Measurements from ENCODE around the gene PGAM2. TPM values are rescaled to one million over a fixed set of nuclear protein-coding genes. Genes with fewer than 3 reads are reported as not detected.

PGAM2 gene
- total and polyA plus RNA-seq, 8 donors, result 0.49 to 6.7 (median 0.65) TPM; not detected in 1

DNA sequence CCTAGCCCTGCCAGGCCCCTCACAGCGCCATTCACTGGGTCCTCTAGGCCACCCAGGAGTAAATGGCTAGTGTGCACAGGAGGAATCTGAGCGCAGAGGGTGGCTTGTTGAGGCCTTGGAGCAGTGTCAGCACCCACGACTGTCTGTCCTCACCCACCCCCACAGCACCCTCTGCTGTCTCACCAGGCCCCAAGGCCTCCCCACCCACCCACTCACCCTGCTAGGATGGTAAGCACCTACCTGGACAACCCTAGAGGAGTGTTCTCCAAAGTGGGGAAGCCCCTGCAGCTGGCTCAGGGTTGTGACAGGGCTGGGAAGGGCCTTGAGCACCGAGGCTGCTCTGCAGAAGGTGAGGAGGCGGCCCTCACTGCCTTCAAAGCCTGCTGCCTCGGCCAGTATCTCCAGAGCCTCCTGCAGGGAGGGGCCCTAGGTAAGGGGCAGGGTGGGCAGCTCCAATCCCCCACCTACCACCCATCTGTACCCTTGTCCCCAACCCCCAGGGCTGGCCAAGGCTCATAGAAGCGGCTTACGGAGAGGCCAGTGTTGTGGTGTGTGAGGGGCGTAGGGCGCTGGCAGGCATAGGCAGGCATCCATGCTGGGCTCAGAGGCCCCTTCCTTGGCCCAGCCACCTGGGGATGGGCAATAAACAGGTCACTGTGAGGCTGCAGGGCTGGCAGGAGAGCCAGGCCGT is 14.1 kb upstream of the PGAM2 start:
- Histone ChIP-seq H3K27me3 (no peaks in the 10 kb centered on the region), H3K27ac (no peak overlapping the region), H3K9me3 (no peaks in the 10 kb centered on the region), H3K4me1 (peaks cover 0 to 6% (median 0%) of the 10 kb centered on the region in 3 donors), H3K36me3 (peaks cover 0 to 24% (median 5%) of the 10 kb centered on the region in 3 donors), H3K4me3 (no peak overlapping the region)
- DNase-seq (peak in 2 of 6 donors; percentile 26 to 44), FAIRE-seq (no peak), ATAC-seq (no peak)
- 84 to 89% methylated on average over 10 to 11 of the region's 11 CpGs for WGBS, 2 donors
- TF ChIP-seq, protein P1, sequence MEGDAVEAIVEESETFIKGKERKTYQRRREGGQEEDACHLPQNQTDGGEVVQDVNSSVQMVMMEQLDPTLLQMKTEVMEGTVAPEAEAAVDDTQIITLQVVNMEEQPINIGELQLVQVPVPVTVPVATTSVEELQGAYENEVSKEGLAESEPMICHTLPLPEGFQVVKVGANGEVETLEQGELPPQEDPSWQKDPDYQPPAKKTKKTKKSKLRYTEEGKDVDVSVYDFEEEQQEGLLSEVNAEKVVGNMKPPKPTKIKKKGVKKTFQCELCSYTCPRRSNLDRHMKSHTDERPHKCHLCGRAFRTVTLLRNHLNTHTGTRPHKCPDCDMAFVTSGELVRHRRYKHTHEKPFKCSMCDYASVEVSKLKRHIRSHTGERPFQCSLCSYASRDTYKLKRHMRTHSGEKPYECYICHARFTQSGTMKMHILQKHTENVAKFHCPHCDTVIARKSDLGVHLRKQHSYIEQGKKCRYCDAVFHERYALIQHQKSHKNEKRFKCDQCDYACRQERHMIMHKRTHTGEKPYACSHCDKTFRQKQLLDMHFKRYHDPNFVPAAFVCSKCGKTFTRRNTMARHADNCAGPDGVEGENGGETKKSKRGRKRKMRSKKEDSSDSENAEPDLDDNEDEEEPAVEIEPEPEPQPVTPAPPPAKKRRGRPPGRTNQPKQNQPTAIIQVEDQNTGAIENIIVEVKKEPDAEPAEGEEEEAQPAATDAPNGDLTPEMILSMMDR (IDR thresholded peaks at IDR 0.05), result no peak
- intact Hi-C loops (cut with DNase I), result no loop called here

DNA sequence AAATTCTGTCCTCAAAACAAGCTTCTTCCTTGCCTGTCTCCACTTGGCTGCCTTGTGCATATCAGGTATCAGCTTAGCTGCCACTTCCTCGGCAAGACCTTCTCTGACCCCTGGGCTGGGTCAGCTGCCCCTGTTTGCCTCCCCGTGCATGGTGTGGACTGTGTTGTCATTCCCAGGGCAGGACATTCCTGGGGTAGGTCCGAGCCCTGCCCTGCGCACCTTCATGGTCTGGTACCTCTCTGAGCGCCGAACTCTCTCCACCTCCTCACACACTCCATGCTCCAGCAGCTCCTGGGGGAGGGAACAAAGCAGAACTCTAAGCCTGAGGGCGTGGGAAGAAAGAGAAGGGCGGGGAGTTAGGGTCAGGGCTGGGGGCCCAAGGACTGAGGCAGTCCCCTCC is 13.2 kb upstream of the PGAM2 start:
- Histone ChIP-seq H3K27ac (no peak overlapping the region), H3K36me3 (peaks cover 0 to 24% (median 7%) of the 10 kb centered on the region in 3 donors), H3K27me3 (no peaks in the 10 kb centered on the region), H3K4me1 (peaks cover 0 to 6% (median 0%) of the 10 kb centered on the region in 3 donors), H3K4me3 (no peak overlapping the region), H3K9me3 (no peaks in the 10 kb centered on the region)
- TF ChIP-seq, protein P1 (IDR thresholded peaks at IDR 0.05), result no peak
- DNase-seq (peak in 2 of 6 donors; percentile 23 to 45), FAIRE-seq (no peak), ATAC-seq (no peak)
- intact Hi-C loops (cut with DNase I), result no loop called here
- 90 to 94% methylated on average over 8 of the region's 8 CpGs for WGBS, 2 donors

DNA sequence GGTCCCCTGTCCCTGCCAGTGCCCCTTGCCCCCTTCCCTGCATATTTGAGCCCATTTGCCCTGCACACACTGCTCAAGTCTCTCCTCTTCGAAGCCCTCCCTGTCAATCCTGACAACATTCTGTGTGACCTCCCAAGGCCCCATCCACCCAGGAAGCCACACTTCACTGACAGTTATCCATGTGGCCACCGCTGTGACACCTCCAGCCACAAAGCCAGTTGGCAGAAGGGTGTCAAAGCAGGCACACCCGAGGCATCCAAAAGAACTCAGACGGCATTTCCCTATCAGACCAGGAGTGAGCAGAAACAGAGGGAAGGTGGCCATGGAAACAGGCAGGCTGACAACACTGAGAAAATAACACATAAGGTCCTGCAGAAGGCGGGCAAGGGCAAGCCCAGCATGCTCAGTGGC is 12.3 kb upstream of the PGAM2 start:
- H3K27me3 ChIP-seq, result no peaks in the 10 kb centered on the region
- H3K4me1 ChIP-seq, result peaks cover 0 to 6% (median 0%) of the 10 kb centered on the region in 3 donors
- peaks cover 0 to 31% (median 13%) of the 10 kb centered on the region in 3 donors for H3K36me3 ChIP-seq
- H3K4me3 ChIP-seq, result no peak overlapping the region
- ATAC-seq (no peak), DNase-seq (peak in 1 of 6 donors; percentile 30), FAIRE-seq (no peak)
- no peak overlapping the region for H3K27ac ChIP-seq
- TF ChIP-seq, protein P1 (IDR thresholded peaks at IDR 0.05), result no peak
- 87 to 93% methylated on average over 5 of the region's 5 CpGs for WGBS, 2 donors
- intact Hi-C loops (cut with DNase I), result no loop called here
- H3K9me3 ChIP-seq, result no peaks in the 10 kb centered on the region

DNA sequence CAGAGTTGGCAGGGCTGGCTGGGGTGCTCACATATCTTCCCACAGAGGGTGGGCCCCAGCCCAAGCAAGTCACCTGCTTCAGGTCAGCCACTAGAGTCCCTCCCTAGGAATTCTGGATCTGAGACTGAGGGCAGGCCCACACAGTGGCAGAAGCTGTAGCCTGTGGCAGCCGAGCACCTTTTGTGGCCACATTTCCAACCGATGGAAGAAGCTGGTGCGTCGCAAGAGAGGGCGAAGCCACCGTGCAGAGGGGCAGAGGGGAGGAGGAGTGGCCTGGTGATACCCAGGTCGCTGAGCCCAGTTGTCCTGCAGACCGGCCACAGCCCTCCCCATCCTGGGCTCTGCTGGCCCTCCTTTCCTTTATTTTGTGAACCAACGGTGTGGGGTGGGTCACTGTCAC is 11.7 kb upstream of the PGAM2 start:
- Histone ChIP-seq H3K27ac (no peak overlapping the region), H3K4me3 (no peak overlapping the region), H3K9me3 (no peaks in the 10 kb centered on the region), H3K4me1 (peaks cover 0 to 6% (median 0%) of the 10 kb centered on the region in 3 donors), H3K36me3 (peaks cover 0 to 33% (median 13%) of the 10 kb centered on the region in 3 donors), H3K27me3 (no peaks in the 10 kb centered on the region)
- FAIRE-seq (no peak), ATAC-seq (no peak), DNase-seq (peak in 1 of 6 donors; percentile 52)
- TF ChIP-seq, protein P1 (IDR thresholded peaks at IDR 0.05), result no peak
- 91 to 92% methylated on average over 9 of the region's 9 CpGs for WGBS, 2 donors
- intact Hi-C loops (cut with DNase I), result no loop called here

All from pancreas (tissue), 10 donors.